Subcutaneous abdominal adipose tissue (tissue), 5 donors: ENCODE data around the gene EIF4B.

Experiments used
- H3K27ac ChIP-seq: one replicate; pipeline ENCODE4 v1.7.0; 2013; ENCODE audit warnings: low read depth, mild to moderate bottlenecking, inconsistent platforms, low read length, moderate library complexity
- H3K27me3 ChIP-seq, 5 donors: one replicate each; pipeline ENCODE4 v1.7.0; 2013; ENCODE audit warnings: low read length in 5 of 5, inconsistent platforms in 1 of 5; ENCODE audit not compliant: control insufficient read depth in 5 of 5, insufficient read depth in 4 of 5
- H3K36me3 ChIP-seq, 5 donors: one replicate each; pipeline ENCODE4 v1.7.0; 2013; ENCODE audit warnings: low read length in 5 of 5; ENCODE audit not compliant: control insufficient read depth in 5 of 5, insufficient read depth in 5 of 5
- H3K4me1 ChIP-seq, 5 donors: one replicate each; pipeline ENCODE4 v1.7.0; 2013; ENCODE audit warnings: low read length in 5 of 5, mild to moderate bottlenecking in 3 of 5, moderate library complexity in 1 of 5; ENCODE audit not compliant: control insufficient read depth in 5 of 5, insufficient read depth in 5 of 5
- H3K4me3 ChIP-seq, 5 donors: one replicate each; pipeline ENCODE4 v1.7.0; 2013; ENCODE audit warnings: low read length in 5 of 5, low read depth in 1 of 5
- H3K9ac ChIP-seq, 5 donors: one replicate each; pipeline ENCODE4 v1.7.0; 2013; ENCODE audit warnings: low read length in 5 of 5, mild to moderate bottlenecking in 4 of 5, moderate library complexity in 3 of 5
- H3K9me3 ChIP-seq, 5 donors: one replicate each; pipeline ENCODE4 v1.7.0; 2013; ENCODE audit warnings: low read length in 5 of 5; ENCODE audit not compliant: control insufficient read depth in 5 of 5
- donor health status: healthy.
- donor health status: healthy.
- donor health status: healthy.
- donor health status: healthy.
- donor health status: healthy.

The EIF4B gene

DNA sequence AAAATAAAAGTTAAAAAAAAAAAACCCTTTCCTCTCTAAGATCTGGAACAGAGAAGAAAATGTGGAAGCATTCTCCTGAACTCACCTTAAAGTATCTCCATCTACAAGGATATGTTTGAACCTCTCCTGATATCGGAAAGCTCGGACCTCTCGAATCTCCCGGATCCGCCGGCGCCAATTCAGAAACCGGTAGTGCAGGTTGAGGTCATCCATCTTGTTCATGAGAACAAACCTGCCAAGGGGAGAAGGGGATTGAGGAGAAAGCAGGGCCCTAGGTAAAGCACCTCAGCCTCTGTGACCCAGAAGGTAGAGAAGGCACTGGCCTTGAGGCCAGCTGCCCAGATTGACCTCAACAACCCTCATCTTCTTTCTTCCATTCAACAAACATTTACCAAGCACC lies 70.8 kb downstream of the EIF4B start:
- Histone ChIP-seq H3K27ac (no peak overlapping the region), H3K4me3 (no peak overlapping the region), H3K36me3 (peaks cover 4 to 42% (median 37%) of the 10 kb centered on the region in 5 donors), H3K27me3 (no peaks in the 10 kb centered on the region), H3K4me1 (peaks cover 10 to 47% (median 38%) of the 10 kb centered on the region in 5 donors), H3K9me3 (no peaks in the 10 kb centered on the region), H3K9ac (no peak overlapping the region)

DNA sequence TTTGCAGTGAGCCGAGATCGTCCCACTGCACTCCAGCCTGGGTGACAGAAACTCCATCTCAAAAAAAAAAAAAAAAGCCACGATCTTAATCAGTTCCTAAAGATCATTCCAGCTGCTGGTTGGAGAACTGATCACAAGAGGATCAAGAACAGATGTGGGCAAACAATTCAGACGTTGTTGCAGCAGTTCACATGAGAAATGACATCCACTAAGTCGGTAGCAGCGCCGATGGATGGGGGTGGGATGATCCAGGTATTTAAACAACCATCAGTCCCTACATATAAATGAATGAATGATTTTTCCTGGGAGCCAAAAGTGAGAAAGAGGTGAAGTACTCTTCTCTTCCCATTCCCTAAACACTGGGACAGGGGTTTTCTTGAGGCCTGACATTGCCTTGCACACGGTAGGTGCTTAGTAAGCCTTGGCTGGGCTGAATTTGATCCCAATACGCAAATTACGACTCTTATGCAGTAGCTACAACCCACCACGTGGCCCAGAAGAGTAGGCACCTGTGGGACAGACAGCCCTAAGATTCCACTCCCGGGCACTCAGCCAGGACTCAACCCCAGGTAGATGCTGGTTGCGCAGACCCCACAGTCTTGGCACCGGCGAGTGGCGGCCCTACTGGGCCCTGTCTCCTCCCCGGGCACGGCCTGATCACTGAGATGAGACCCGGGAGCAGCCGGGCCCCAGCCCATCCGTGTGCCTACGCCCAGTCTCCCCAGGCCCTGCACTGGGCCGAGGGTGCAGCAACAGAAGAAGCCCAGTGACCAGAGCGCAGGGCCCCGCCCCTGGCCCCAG lies 72.4 kb downstream of the EIF4B start:
- no peaks in the 10 kb centered on the region for H3K27me3 ChIP-seq
- H3K4me1 ChIP-seq = peaks cover 2 to 34% (median 25%) of the 10 kb centered on the region in 5 donors
- peaks cover 4 to 37% (median 36%) of the 10 kb centered on the region in 5 donors for H3K36me3 ChIP-seq
- H3K4me3 ChIP-seq = peak overlapping the region; percentile 60 to 80 (median 73)
- H3K27ac ChIP-seq = peak overlapping the region; percentile 78
- H3K9me3 ChIP-seq = no peaks in the 10 kb centered on the region
- peak overlapping the region; percentile 44 to 75 (median 60) for H3K9ac ChIP-seq

DNA sequence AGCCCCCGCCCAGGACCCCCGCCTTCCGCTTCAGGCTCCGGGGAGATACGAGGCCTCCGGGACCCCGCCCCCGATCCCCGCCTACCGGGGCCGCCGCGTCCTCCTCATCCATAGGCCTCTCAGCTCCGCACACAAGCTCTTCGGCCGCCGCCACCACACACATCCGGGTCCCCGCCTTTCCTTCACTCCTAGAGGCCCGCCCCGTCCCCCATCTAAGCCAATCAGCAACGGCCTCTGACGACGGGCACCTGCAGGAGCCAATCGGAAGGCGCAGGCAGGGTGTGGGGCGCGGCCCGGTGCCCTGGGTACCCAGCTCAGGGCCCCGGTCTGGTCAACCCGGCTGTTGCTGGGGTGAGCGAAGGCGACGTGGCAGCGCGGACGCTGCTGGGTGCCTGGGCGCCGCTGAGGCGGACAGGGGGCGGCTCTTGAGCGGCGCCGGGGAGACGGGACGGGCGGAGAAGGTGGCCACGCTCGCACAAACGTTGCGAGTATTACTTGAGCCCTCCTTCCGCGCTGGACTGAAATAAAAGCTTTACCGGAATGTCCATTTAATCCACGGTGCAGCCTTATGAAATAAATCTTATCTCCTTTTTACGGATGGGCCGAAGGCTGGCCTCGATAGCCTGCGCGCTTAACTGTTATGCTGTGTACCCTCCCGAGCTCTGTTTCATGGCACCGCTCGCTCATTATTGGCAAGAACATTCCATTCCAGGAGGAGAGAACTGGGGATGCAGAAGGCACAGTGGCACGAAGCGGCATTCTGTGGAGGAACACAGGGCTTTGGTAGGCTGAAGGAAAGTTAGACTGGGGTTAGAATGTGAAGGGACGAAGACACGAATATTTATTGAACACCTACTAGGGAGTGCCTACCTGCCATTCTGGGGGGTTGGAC lies 73.2 kb downstream of the EIF4B start, which contains the start of gene SPRYD3:
SPRYD3 (minus strand) TSS at position 165 of the 892 bp plus-strand sequence; CDS start at position 108, 57 bp downstream.
- H3K4me3 ChIP-seq = peak within 1 kb of the TSS; percentile 60 to 85 (median 78)
- peak within 1 kb of the TSS; percentile 75 to 87 (median 82) for H3K9ac ChIP-seq
- no peaks in the 10 kb centered on the region for H3K9me3 ChIP-seq
- H3K27me3 ChIP-seq = no peaks in the 10 kb centered on the region
- peaks cover 2 to 27% (median 17%) of the 10 kb centered on the region in 5 donors for H3K4me1 ChIP-seq
- peak within 1 kb of the TSS; percentile 92 for H3K27ac ChIP-seq
- peaks cover 4 to 30% (median 28%) of the 10 kb centered on the region in 5 donors for H3K36me3 ChIP-seq

DNA sequence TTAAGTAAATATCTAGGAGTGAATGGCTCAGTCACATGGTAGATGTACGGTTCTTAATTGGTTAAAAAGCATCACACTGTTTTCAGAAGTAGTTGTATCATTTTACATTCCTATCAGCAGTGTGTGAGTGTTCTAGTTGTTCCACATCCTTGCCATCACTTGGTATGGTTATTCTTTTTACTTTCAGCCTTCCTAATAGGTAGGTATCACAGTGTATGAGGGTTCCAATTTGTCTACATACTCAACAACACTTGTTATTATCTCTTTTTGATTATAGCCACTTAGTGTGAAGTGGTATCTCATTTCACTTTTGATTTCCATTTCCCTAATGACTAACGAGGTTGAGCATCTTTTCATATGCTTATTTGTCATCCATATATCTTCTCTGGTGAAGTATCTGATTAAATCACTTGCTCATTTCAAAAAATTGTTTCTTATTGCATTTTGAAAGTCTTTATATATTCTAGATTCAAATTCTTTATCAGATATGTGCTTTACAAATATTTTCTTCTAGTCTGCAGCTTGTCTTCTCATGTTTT lies 76.5 kb downstream of the EIF4B start:
- Histone ChIP-seq H3K9me3 (no peaks in the 10 kb centered on the region), H3K27me3 (no peaks in the 10 kb centered on the region), H3K4me1 (peaks cover 0 to 20% (median 14%) of the 10 kb centered on the region in 5 donors), H3K4me3 (no peak overlapping the region), H3K36me3 (no peaks in the 10 kb centered on the region), H3K9ac (no peak overlapping the region), H3K27ac (no peak overlapping the region)

DNA sequence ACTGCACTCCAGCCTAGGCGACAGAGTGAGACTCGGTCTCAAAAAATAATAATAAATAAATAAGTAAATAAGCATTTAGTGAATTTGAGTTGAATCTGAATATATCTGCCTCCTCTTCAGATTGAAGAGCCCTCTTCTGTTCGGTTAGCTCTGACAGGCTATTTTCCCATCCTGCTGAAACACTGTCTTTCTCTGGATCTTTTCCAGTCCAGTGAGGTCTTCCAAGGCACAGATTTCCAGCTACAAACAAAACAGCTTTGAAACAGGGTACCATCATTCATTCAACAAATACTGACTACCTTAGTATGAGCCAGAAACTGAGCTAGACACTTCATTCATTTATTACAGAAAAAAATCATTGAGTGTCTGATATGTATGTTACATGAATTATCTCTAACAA lies 80.1 kb downstream of the EIF4B start:
- no peak overlapping the region for H3K27ac ChIP-seq
- no peak overlapping the region for H3K4me3 ChIP-seq
- H3K4me1 ChIP-seq = no peaks in the 10 kb centered on the region
- H3K27me3 ChIP-seq = no peaks in the 10 kb centered on the region
- no peaks in the 10 kb centered on the region for H3K9me3 ChIP-seq
- H3K9ac ChIP-seq = peak overlapping the region in 1 of 5 donors; percentile 20
- H3K36me3 ChIP-seq = no peaks in the 10 kb centered on the region

DNA sequence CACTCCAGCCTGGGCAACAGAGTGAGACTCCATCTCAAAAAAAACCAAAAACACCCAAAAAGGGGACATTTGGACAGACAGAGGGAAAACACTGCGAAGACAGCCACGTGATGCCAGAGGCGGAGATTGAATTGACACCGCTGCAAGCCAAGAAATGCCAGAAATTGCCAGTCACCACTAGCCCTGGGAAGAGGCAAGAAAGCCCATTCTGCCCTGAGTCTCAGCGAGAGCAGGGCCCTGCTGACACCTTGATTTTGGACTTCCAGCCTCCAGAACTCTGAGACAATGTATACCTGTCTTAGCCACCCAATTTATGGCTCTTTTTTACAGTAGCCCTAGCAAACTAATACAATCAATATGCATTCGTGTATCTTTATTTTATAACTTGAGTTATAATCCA lies 83.8 kb downstream of the EIF4B start:
- Histone ChIP-seq H3K36me3 (no peaks in the 10 kb centered on the region), H3K4me1 (peaks cover 6 to 16% (median 13%) of the 10 kb centered on the region in 5 donors), H3K9ac (no peak overlapping the region), H3K27ac (no peak overlapping the region), H3K27me3 (no peaks in the 10 kb centered on the region), H3K4me3 (no peak overlapping the region), H3K9me3 (no peaks in the 10 kb centered on the region)

DNA sequence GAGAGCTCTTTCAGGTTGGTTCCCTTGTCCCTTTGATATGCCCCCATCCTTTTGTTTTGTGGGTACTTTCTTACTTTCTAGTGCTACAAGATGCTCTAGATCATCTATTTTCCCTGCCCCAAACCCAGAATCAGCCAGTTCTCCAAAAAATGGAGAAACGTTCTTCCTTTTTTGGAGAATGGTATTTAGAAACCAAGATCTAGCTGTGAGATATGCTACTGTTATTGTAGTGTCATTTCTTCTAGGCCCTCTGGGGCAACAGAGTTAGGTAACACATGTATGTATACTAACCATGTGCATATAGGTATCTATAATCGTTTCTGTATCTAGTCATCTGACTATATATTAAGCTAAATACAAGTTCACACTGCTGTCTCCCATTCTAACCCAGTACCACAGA lies 84.3 kb downstream of the EIF4B start:
- no peaks in the 10 kb centered on the region for H3K36me3 ChIP-seq
- no peak overlapping the region for H3K4me3 ChIP-seq
- no peaks in the 10 kb centered on the region for H3K9me3 ChIP-seq
- no peak overlapping the region for H3K9ac ChIP-seq
- H3K4me1 ChIP-seq = peaks cover 6 to 16% (median 13%) of the 10 kb centered on the region in 5 donors
- no peaks in the 10 kb centered on the region for H3K27me3 ChIP-seq
- H3K27ac ChIP-seq = no peak overlapping the region

DNA sequence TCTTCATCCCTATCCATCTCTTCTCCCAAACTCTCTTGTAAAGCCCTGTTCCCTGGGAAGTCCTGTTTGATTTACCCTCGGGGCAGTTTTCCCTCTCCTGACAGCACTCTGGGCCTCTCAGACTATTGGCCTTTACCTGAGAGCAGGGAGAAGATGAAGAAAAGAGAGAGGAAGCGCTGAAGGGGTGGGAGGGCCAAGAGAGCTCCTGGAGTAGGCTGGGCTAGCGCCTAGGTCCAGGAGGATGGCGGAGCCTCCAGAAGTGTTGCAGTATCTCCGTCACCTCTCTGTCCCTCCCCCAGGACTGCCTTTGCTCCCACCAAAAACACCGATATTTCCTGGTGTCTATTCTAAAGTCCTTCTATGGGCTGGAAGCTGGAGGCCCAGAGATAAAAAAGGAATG lies 85.5 kb downstream of the EIF4B start:
- no peaks in the 10 kb centered on the region for H3K36me3 ChIP-seq
- no peak overlapping the region for H3K27ac ChIP-seq
- H3K9ac ChIP-seq = no peak overlapping the region
- no peaks in the 10 kb centered on the region for H3K9me3 ChIP-seq
- no peaks in the 10 kb centered on the region for H3K27me3 ChIP-seq
- H3K4me1 ChIP-seq = peaks cover 7 to 25% (median 21%) of the 10 kb centered on the region in 5 donors
- H3K4me3 ChIP-seq = no peak overlapping the region
